Muscle of leg (tissue), 11 donors: ENCODE measurements around the gene ZNF683. TPM values are rescaled to one million over a fixed set of nuclear protein-coding genes. Genes with fewer than 3 reads are reported as not detected.
A peak's percentile ranks its signal among the peaks of the same experiment; 100 is the strongest.

Source experiments
- DNase-seq: peaks from one replicate; pipeline ENCODE4 v3.0.0; 2013
- H3K27ac ChIP-seq: one replicate; pipeline ENCODE4 v1.5.1; 2013; ENCODE audit warnings: mild to moderate bottlenecking, low read length, control low read depth
- H3K27me3 ChIP-seq: one replicate; pipeline ENCODE4 v1.6.1; 2013; ENCODE audit warnings: low read length; ENCODE audit not compliant: control insufficient read depth, insufficient read depth
- H3K36me3 ChIP-seq: one replicate; pipeline ENCODE4 v1.6.1; 2013; ENCODE audit warnings: low read length; ENCODE audit not compliant: control insufficient read depth, insufficient read depth
- H3K4me1 ChIP-seq: one replicate; pipeline ENCODE4 v1.6.1; 2013; ENCODE audit warnings: low read length; ENCODE audit not compliant: control insufficient read depth, insufficient read depth
- H3K4me3 ChIP-seq: one replicate; pipeline ENCODE4 v1.5.1; 2013; ENCODE audit warnings: low read length, control low read depth
- H3K9me3 ChIP-seq: replicated peaks from 2 replicates; pipeline ENCODE4 v1.6.1; 2013; ENCODE audit warnings: low read depth, low read length; ENCODE audit not compliant: control insufficient read depth
- WGBS: methylation state at CpG from one replicate; pipeline ENCODE4 v1.1.5; 2013; ENCODE audit warnings: missing lambda C conversion rate; ENCODE audit not compliant: insufficient coverage; 5-methylcytosine and 5-hydroxymethylcytosine counted together
- polyA plus RNA-seq, 8 donors: library from polyadenylated mRNA; unstranded; fragments of 120-200 nt; gene quantifications; one replicate each; pipeline versions ENCODE4 v1.2.1 to v1.2.3, GENCODE V29; 2013; ENCODE audit warnings: inconsistent platforms in 1 of 8, low replicate concordance in 1 of 8; ENCODE audit not compliant: insufficient read length in 8 of 8, insufficient read depth in 1 of 8
- total RNA-seq: library from RNA; stranded (reverse); fragments of 120-200 nt; gene quantifications from one replicate; pipeline ENCODE4 v1.2.4, GENCODE V29; 2013

The ZNF683 gene
- total and polyA plus RNA-seq, 9 donors = not detected

DNA sequence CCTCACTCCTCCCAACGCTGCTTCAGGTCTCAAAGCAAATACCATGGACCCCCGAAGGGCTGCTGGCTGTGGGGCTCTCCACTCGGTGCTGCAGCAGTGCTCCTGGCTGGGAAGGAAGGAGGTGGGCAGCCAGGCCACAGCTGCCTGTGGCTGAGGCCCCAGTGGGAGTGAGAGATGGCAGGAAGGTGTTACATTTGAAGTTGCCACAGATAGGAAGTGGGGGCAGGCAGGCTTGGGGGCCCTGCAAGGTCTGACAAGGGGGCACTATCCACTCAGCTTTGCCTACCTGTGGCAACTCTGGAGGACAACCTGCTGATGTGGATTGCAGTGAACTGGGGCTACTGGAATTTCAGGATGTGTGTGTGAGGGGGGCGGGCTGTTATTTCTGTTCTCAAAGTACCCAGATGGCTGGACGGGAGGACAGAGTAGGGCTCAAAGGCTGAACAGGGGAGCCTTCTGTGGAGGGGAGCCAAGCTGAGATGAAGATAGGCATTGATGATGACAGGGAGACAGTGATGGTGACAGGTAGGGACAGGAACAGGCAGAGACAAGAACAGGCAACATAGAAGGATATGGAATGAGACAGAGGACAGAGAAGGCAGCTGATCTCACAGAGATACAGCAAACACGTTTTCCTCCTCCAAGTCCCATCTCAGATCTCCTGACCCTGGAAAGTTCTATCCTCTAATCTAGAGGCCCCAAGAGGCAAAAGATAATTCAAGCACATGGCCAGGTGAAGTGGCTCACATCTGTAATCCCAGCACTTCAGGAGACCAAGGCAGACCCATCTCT is 1.8 kb downstream of the ZNF683 start:
- no peak for DNase-seq
- peaks cover 5% of the 10 kb centered on the region for H3K27me3 ChIP-seq
- H3K27ac ChIP-seq = no peak overlapping the region
- no peaks in the 10 kb centered on the region for H3K4me1 ChIP-seq
- H3K9me3 ChIP-seq = no peaks in the 10 kb centered on the region
- H3K4me3 ChIP-seq = no peak overlapping the region
- H3K36me3 ChIP-seq = no peaks in the 10 kb centered on the region
- 51% methylated on average over 4 of the region's 6 CpGs for WGBS

DNA sequence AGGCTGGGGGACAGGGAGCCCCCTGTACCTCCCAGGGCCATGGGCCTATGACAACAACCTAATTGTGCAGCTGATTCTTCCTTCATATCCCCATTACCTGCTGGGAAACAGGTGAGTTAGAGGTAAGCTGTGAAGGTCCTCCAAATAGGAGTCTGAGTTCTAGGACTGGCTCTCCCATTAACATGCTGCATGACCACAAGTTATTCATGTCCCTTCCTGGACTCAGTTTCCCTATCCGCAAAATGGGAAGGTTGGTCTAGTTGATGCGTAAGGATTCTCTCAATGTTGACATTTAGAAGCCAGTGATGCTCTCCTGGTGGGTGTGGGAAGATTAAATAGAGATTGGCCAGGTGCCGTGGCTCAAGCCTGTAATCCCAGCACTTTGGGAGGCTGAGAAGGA is 4.1 kb downstream of the ZNF683 start:
- no peak for DNase-seq
- 100% methylated on average over 1 of the region's 3 CpGs for WGBS
- H3K27me3 ChIP-seq = peaks cover 17% of the 10 kb centered on the region
- no peaks in the 10 kb centered on the region for H3K36me3 ChIP-seq
- H3K4me1 ChIP-seq = no peaks in the 10 kb centered on the region
- no peak overlapping the region for H3K4me3 ChIP-seq
- no peak overlapping the region for H3K27ac ChIP-seq
- H3K9me3 ChIP-seq = no peaks in the 10 kb centered on the region

DNA sequence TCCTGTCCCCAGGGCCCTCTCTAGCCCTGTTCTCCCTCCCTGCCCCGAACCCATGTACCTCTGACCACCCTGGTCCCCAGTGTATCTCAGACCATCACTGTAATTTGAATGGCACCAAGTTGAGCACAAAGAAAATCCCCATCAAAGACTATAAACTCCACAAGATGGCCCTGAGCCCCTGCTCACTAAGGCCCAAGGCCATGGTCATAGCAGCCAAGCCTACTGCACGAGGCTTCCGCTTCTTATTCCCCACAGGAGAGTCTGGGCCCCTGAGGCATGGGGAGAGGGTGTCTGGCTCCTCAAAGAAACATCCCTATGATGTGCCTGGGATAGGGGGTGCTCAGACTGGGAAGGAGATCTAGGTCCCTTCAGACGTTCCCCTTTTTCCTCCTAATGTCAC is 4.5 kb downstream of the ZNF683 start:
- no peak for DNase-seq
- no peak overlapping the region for H3K27ac ChIP-seq
- WGBS = 75% methylated on average over 1 of the region's 4 CpGs
- H3K27me3 ChIP-seq = peaks cover 17% of the 10 kb centered on the region
- H3K9me3 ChIP-seq = no peaks in the 10 kb centered on the region
- no peaks in the 10 kb centered on the region for H3K36me3 ChIP-seq
- no peaks in the 10 kb centered on the region for H3K4me1 ChIP-seq
- no peak overlapping the region for H3K4me3 ChIP-seq

DNA sequence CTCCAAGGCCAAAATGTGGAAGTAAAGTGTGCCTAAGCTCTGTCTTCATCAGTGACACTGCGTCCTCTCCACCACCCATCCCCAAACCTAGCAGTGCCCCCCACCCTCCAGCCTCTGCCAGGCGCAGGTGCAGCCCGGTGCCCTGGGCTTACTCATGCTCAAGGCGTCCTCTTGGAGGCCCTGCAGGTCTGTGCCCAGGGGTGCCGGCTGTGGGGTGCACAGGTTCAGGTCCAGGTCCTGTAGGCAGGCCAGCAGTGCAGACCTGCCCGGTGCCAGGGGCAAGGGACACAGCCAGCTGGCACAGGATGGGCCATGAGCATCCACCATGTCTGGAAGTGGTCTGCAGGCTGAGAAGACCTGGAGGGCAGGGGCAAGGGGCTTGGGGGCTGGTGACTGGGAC is 5.1 kb downstream of the ZNF683 start:
- Histone ChIP-seq H3K4me1 (no peaks in the 10 kb centered on the region), H3K27ac (no peak overlapping the region), H3K9me3 (no peaks in the 10 kb centered on the region), H3K4me3 (no peak overlapping the region), H3K27me3 (peaks cover 18% of the 10 kb centered on the region), H3K36me3 (no peaks in the 10 kb centered on the region)
- DNase-seq = no peak
- WGBS = 88% methylated on average over 5 of the region's 6 CpGs

DNA sequence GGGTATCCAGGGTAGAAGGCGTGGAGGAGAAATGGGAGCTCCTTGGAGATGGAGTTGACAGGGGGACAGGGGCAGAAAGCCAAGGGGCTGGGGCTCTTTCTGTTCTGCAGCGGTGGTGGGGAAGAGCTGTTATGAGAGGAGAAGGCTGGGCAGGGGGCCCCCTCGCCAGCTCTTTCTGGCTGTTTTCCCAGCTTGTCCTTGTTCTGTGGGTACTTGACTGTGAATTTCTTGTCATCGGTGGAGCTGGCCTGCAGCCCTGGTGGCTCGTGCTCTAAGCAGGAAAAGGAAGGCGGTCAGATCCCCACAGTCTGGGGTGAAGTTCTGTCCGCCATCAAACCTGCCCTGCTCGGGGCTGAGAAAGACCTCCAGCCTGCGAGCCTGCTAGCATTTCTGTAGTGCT is 7.6 kb downstream of the ZNF683 start:
- Histone ChIP-seq H3K27ac (no peak overlapping the region), H3K27me3 (peaks cover 41% of the 10 kb centered on the region), H3K36me3 (no peaks in the 10 kb centered on the region), H3K4me1 (peaks cover 9% of the 10 kb centered on the region), H3K9me3 (no peaks in the 10 kb centered on the region), H3K4me3 (no peak overlapping the region)
- 44% methylated on average over 7 of the region's 9 CpGs for WGBS
- no peak for DNase-seq

DNA sequence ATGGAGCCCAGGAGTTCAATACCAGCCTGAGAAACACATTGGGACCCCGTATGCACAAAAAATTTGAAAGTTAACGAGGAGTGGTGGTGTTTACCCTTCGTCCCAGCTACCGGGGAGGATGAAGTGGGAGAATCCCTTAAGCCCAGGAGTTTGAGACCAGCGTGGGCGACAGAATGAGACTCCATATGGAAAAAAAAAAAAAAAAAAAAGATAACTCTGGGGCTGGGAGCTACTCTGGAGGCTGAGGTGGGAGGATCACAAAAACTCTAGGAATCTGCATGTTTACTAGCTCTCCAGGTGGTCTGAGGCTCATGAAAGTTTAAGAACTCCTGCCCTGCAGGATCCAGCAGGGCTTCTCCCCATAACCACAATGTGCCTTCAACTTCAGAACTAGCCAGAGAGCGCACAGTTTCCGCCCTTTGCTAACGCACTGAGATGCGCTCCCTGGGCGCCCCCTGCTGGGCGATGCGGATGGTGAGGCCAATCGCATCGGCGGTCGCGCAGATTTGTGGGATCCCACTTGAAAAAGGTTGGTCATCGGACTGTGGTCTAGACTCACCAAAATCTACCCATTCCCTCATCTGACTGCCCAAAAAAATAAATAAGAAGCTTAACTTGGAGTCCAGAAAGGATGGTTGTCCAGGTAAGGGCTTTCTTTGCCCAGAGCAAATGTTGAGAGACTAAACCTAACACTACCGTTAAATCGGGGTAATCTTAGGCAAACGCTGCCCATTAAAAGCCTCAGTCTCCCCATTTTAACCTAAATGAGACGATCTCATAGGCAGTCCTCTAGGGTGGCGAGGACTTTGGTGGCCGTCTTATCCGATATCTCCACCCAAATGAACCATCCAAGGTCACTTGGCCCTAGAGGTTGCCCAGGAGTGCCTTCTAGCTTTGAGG is 8.8 kb downstream of the ZNF683 start:
- Histone ChIP-seq H3K9me3 (no peaks in the 10 kb centered on the region), H3K27me3 (peaks cover 51% of the 10 kb centered on the region), H3K27ac (no peak overlapping the region), H3K4me3 (no peak overlapping the region), H3K4me1 (peaks cover 12% of the 10 kb centered on the region), H3K36me3 (no peaks in the 10 kb centered on the region)
- peak; percentile 72 for DNase-seq
- 29% methylated on average over 17 of the region's 26 CpGs for WGBS

DNA sequence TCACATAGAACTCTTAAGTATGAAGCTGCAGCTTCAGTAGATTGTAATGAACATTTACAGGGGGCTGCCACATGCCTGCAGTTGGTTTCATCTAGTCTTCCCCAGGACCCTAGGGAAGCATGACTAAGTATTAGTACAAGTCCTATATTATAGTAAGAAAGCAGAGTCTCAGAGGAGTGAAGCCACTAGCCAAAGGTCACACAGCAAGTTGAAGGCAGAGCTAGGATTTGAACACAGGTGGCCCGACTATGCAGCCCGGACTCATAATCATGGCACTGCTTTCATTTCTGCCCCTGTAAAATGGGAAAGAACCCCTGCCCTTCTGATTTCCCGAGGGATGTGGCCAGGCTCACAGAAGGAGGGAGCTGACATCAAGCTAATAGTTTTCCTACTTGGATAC is 10.2 kb downstream of the ZNF683 start:
- H3K9me3 ChIP-seq = no peaks in the 10 kb centered on the region
- no peak overlapping the region for H3K27ac ChIP-seq
- no peak overlapping the region for H3K4me3 ChIP-seq
- H3K36me3 ChIP-seq = no peaks in the 10 kb centered on the region
- peaks cover 61% of the 10 kb centered on the region for H3K27me3 ChIP-seq
- WGBS = 88% methylated on average over 2 of the region's 3 CpGs
- DNase-seq = no peak
- peaks cover 12% of the 10 kb centered on the region for H3K4me1 ChIP-seq

DNA sequence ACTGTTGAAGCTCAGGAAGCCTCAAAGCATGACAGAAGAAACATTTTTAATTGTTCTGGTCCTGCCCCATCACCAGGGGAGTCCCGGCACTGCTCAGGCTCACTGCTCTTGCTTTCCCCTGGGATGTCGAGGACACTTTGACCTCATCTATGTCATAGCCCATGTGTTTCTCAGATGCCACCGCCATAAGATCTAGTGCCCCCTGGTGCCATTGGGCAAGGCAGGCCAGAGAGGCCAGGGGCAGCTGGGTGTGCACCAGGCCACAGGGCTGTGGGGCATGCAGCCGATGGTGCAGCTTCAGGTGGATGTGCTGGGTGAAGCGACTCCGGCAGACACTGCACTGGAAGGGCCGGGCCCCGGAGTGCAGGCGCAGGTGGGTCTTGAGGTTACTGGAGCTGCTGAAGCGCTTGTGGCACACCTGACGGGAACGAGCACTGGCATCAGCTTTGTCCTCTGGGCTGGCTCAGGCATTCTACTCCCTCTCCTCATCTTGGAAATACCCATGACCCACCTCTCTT is 10.9 kb downstream of the ZNF683 start:
- Histone ChIP-seq H3K9me3 (no peaks in the 10 kb centered on the region), H3K4me3 (no peak overlapping the region), H3K36me3 (no peaks in the 10 kb centered on the region), H3K4me1 (peaks cover 12% of the 10 kb centered on the region), H3K27ac (no peak overlapping the region), H3K27me3 (peaks cover 68% of the 10 kb centered on the region)
- WGBS = 90% methylated on average over 12 of the region's 12 CpGs
- DNase-seq = no peak

DNA sequence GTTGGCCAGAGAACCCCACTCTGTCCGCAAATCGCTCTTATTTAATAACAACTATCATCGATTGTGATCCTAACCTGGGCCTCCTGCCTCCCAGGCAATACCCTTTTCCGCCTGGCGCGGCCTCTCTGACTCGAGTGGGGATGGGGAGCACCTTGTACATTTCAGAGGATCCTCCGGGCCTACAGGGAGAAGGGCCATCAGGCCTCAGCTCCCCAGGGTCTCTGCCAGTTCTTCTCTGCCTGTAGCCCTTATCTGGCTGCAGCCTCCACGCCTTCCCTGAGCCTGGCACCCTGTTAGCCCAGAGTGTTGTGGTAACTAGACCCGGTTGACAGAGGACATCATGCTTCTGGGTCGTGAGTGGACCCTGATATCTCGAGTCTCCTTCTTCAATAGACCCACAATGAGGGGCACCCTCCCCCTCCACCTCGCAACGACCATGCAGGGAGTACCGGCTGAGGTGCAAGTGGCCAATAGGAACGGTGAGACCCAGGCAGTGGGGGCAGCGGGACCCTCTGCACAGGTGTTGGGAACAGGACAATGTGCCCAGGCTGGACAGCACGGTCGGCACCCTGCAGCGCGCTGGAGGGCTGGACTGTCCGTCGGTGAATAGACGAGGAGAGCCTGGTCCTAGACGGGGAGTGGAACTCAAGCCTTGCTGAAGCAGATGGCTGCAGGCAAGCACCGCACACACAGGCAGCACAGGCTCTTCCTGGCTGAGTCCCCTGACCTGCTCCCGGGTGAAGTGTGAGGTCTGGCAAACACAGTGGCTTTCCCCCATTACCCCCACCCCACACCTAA is 11.5 kb downstream of the ZNF683 start:
- Histone ChIP-seq H3K4me1 (peaks cover 12% of the 10 kb centered on the region), H3K4me3 (no peak overlapping the region), H3K27ac (no peak overlapping the region), H3K36me3 (no peaks in the 10 kb centered on the region), H3K9me3 (no peaks in the 10 kb centered on the region), H3K27me3 (peaks cover 73% of the 10 kb centered on the region)
- WGBS = 63% methylated on average over 18 of the region's 27 CpGs
- DNase-seq = no peak
